PC-3 (cell line): ENCODE measurements around the gene IGSF21. TPM values are rescaled to one million over a fixed set of nuclear protein-coding genes. Genes with fewer than 3 reads are reported as not detected.

Experiments used
- ATAC-seq: fragments of 200-7000 bp; cut with Tn5 transposase; 2 replicates; pipeline ENCODE4 v1.9.1; 2020; ENCODE audit warnings: mild to moderate bottlenecking, moderate library complexity
- BruUV-seq: library from RNA; stranded (reverse); fragments of 400-500 nt; replicated peaks from 2 replicates; lab custom pipeline; 2021; lab: Mats Ljungman, UMichigan
- CTCF ChIA-PET: fragments of 300-600 bp; sonication (Branson Sonifier 250); formaldehyde crosslinking; loops from one replicate; lab custom pipeline; 2022; ENCODE audit warnings: antibody characterized with exemption; lab: Charles Lee
- POLR2A ChIA-PET: fragments of 300-600 bp; sonication (Branson Sonifier 250); formaldehyde crosslinking; loops from one replicate; lab custom pipeline; 2022; ENCODE audit warnings: antibody characterized with exemption; ENCODE audit not compliant: unreplicated experiment; lab: Charles Lee
- DNase-seq: peaks from one replicate; pipeline ENCODE4 v3.0.0-alpha.2; 2015
- H2AFZ ChIP-seq: fragments of 300-600 bp; sonication (generic); 2 replicates; pipeline ENCODE4 v1.6.0; 2016; ENCODE audit warnings: antibody characterized with exemption, low read length
- H3F3A ChIP-seq: fragments of 300-600 bp; sonication (generic); one replicate; pipeline ENCODE4 v1.6.0; 2017; ENCODE audit warnings: antibody characterized with exemption, low read length, control low read depth, mild to moderate bottlenecking; ENCODE audit not compliant: unreplicated experiment
- H3K27ac ChIP-seq: fragments of 300-600 bp; sonication (generic); 2 replicates; pipeline ENCODE4 v1.5.1; 2016; ENCODE audit warnings: mild to moderate bottlenecking, low read length
- H3K27me3 ChIP-seq: fragments of 300-600 bp; sonication (generic); 2 replicates; pipeline ENCODE4 v1.6.1; 2016; ENCODE audit warnings: low read length, mixed read lengths
- H3K36me3 ChIP-seq: fragments of 300-600 bp; sonication (generic); 2 replicates; pipeline ENCODE4 v1.6.1; 2016; ENCODE audit warnings: low read depth, mixed run types, low read length, mixed read lengths
- H3K4me1 ChIP-seq: fragments of 300-600 bp; sonication (generic); 2 replicates; pipeline ENCODE4 v1.5.1; 2016; ENCODE audit warnings: low read length; ENCODE audit not compliant: insufficient read depth
- H3K4me2 ChIP-seq: fragments of 300-600 bp; sonication (generic); 2 replicates; pipeline ENCODE4 v1.6.0; 2016; ENCODE audit warnings: low read length
- H3K4me3 ChIP-seq: fragments of 300-600 bp; sonication (generic); 2 replicates; pipeline ENCODE4 v1.5.1; 2016; ENCODE audit warnings: mild to moderate bottlenecking, low read length, mixed read lengths
- H3K79me2 ChIP-seq: fragments of 300-600 bp; sonication (generic); 2 replicates; pipeline ENCODE4 v1.6.1; 2017; ENCODE audit warnings: low read length, mixed read lengths
- H3K9ac ChIP-seq: fragments of 300-600 bp; sonication (generic); 2 replicates; pipeline ENCODE4 v1.6.0; 2016; ENCODE audit warnings: mild to moderate bottlenecking, low read length
- H3K9me2 ChIP-seq: fragments of 300-600 bp; sonication (generic); replicated peaks from 2 replicates; pipeline ENCODE4 v1.6.1; 2016; ENCODE audit warnings: mixed run types, low read length, mixed read lengths
- H3K9me3 ChIP-seq: fragments of 300-600 bp; sonication (generic); 2 replicates; pipeline ENCODE4 v1.6.1; 2016; ENCODE audit warnings: low read length, mixed read lengths
- H4K20me1 ChIP-seq: fragments of 300-600 bp; sonication (generic); 2 replicates; pipeline ENCODE4 v1.6.1; 2016; ENCODE audit warnings: low read length, mixed read lengths
- CTCF ChIP-seq: fragments of 300-600 bp; sonication (generic); conservative IDR thresholded peaks from 2 replicates; pipeline ENCODE4 v1.5.1; 2017; ENCODE audit warnings: antibody characterized with exemption, low read depth, mild to moderate bottlenecking, low read length
- EZH2 ChIP-seq: fragments of 300-600 bp; sonication (generic); IDR thresholded peaks from one replicate; pipeline ENCODE4 v1.6.1; 2017; ENCODE audit warnings: antibody characterized with exemption, mild to moderate bottlenecking, low read length; ENCODE audit not compliant: unreplicated experiment
- EZH2phosphoT487 ChIP-seq: fragments of 300-600 bp; sonication (generic); IDR thresholded peaks from 2 replicates; pipeline ENCODE4 v1.6.1; 2018; ENCODE audit warnings: mild to moderate bottlenecking, antibody characterized with exemption, low read length, borderline replicate concordance
- intact Hi-C: fragments of 100-400 bp; cut with micrococcal nuclease; formaldehyde crosslinking; loops from 2 replicates; pipeline ENCODE4 v1.9.0; 2023
- total RNA-seq: library from RNA; depleted of rRNA; stranded (reverse); fragments of >200 nt; gene quantifications from 2 replicates; pipeline ENCODE4 v1.2.3, GENCODE V29; 2014

IGSF21 gene
- total RNA-seq, 1 experiment from 2014 or later, result not detected

DNA sequence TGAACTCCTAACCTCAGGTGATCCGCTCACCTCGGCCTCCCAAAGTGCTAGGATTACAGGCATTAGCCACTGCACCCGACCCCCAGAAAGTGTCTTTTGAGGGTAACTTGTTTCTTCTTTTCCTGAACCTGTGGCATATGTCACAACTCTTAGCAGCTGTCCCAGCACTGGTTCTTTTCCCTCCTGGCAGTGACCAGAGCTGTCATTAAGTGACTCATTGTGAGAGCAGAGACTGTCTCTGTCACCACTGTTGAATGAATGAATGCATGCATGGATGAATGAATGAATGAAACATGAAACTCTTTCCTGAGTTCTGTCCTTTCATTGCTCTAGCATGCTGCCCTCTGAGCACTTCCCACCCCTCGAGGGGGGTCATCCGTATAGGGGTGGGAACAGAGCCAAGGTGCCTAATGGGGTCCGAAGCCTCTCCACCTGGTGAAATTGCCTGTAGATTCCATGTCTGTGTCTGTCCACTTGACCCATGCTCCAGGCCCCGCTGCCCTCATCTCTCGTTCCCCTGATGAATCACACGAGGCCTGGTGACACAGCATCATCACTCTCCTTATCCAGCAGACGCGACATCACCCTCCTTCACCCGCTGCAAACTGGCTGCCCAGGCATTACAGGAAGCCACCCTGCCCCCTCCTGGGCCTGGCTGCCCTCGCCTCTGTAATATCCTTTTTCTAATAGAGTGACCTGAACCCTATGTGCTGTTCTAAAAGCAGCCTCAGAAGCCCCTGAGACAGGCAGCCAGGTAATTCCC lies 75.0 kb downstream of the IGSF21 start:
- no peak overlapping the region for H3K27ac ChIP-seq
- TF ChIP-seq EZH2phosphoT487, result no peak
- no peak for TF ChIP-seq CTCF
- no peak for TF ChIP-seq EZH2

GRCh38 chr1:18183533-18183932 lies 75.9 kb downstream of the IGSF21 start:
- ChIA-PET CTCF (no interaction called here), POLR2A (no interaction called here)
- no peaks in the 10 kb centered on the region for H3K4me1 ChIP-seq
- no peak overlapping the region for H3K9ac ChIP-seq
- TF ChIP-seq EZH2phosphoT487 (no peak), CTCF (no peak), EZH2 (no peak)
- H3K4me2 ChIP-seq, result no peak overlapping the region
- H3F3A ChIP-seq, result no peaks in the 10 kb centered on the region
- H3K27ac ChIP-seq, result no peak overlapping the region
- BruUV-seq, result no TSS peak
- H3K9me3 ChIP-seq, result no peaks in the 10 kb centered on the region
- no peaks in the 10 kb centered on the region for H3K36me3 ChIP-seq
- H4K20me1 ChIP-seq, result no peaks in the 10 kb centered on the region
- no peak overlapping the region for H2AFZ ChIP-seq
- H3K9me2 ChIP-seq, result no peaks in the 10 kb centered on the region
- intact Hi-C loops, result no loop called here
- H3K4me3 ChIP-seq, result no peak overlapping the region
- DNase-seq, result no peak
- H3K79me2 ChIP-seq, result no peaks in the 10 kb centered on the region
- no peak for ATAC-seq
- H3K27me3 ChIP-seq, result peaks cover 27% of the 10 kb centered on the region; the same call in 1 of the 2 replicates

More for the DNA sequence above, 75.0 kb downstream of the IGSF21 start:
- peaks cover 25% of the 10 kb centered on the region for H3K27me3 ChIP-seq
- H3K9ac ChIP-seq, result no peak overlapping the region
- H3K36me3 ChIP-seq, result no peaks in the 10 kb centered on the region
- POLR2A ChIA-PET, result no interaction called here
- no peaks in the 10 kb centered on the region for H4K20me1 ChIP-seq
- no peaks in the 10 kb centered on the region for H3K9me2 ChIP-seq
- H3K79me2 ChIP-seq, result no peaks in the 10 kb centered on the region
- no peak overlapping the region for H2AFZ ChIP-seq
- no peak for ATAC-seq
- no peak overlapping the region for H3K4me2 ChIP-seq
- intact Hi-C loops, result no loop called here
- BruUV-seq, result no TSS peak
- H3K4me1 ChIP-seq, result no peaks in the 10 kb centered on the region
- H3K4me3 ChIP-seq, result no peak overlapping the region
- no peaks in the 10 kb centered on the region for H3K9me3 ChIP-seq
- CTCF ChIA-PET, result no interaction called here
- no peaks in the 10 kb centered on the region for H3F3A ChIP-seq
- DNase-seq, result no peak

GRCh38 chr1:18187054-18187453 lies 79.5 kb downstream of the IGSF21 start:
- no peak overlapping the region for H3K4me3 ChIP-seq
- peaks cover 46% of the 10 kb centered on the region for H3K27me3 ChIP-seq
- no peak overlapping the region for H3K9ac ChIP-seq
- DNase-seq (no peak), ATAC-seq (no peak)
- ChIA-PET CTCF (no interaction called here), POLR2A (no interaction called here)
- no peak overlapping the region for H3K27ac ChIP-seq
- H3F3A ChIP-seq, result no peaks in the 10 kb centered on the region
- H2AFZ ChIP-seq, result no peak overlapping the region
- no peaks in the 10 kb centered on the region for H3K36me3 ChIP-seq
- H3K4me2 ChIP-seq, result no peak overlapping the region
- TF ChIP-seq EZH2phosphoT487, result no peak
- TF ChIP-seq CTCF, result no peak
- no peak for TF ChIP-seq EZH2
- intact Hi-C loops, result no loop called here
- no peaks in the 10 kb centered on the region for H4K20me1 ChIP-seq
- no TSS peak for BruUV-seq
- H3K4me1 ChIP-seq, result no peaks in the 10 kb centered on the region
- H3K9me3 ChIP-seq, result no peaks in the 10 kb centered on the region
- no peaks in the 10 kb centered on the region for H3K9me2 ChIP-seq
- no peaks in the 10 kb centered on the region for H3K79me2 ChIP-seq
